ENCODE results near the gene PLA2R1.

GRCh38 chr2:160076241-160076640, 13.8 kb upstream of the PLA2R1 start:
- TF ChIP-seq, protein P1, sequence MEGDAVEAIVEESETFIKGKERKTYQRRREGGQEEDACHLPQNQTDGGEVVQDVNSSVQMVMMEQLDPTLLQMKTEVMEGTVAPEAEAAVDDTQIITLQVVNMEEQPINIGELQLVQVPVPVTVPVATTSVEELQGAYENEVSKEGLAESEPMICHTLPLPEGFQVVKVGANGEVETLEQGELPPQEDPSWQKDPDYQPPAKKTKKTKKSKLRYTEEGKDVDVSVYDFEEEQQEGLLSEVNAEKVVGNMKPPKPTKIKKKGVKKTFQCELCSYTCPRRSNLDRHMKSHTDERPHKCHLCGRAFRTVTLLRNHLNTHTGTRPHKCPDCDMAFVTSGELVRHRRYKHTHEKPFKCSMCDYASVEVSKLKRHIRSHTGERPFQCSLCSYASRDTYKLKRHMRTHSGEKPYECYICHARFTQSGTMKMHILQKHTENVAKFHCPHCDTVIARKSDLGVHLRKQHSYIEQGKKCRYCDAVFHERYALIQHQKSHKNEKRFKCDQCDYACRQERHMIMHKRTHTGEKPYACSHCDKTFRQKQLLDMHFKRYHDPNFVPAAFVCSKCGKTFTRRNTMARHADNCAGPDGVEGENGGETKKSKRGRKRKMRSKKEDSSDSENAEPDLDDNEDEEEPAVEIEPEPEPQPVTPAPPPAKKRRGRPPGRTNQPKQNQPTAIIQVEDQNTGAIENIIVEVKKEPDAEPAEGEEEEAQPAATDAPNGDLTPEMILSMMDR (conservative IDR thresholded peaks at IDR 0.05; ENCODE audit: low read length): no peak
- no peak for TF ChIP-seq EZH2phosphoT487 (IDR thresholded peaks at IDR 0.05; ENCODE audit: borderline replicate concordance)

Data from Loucy (cell line).